ENCODE measurements around the gene NDOR1. TPM values are rescaled to one million over a fixed set of nuclear protein-coding genes. Genes with fewer than 3 reads are reported as not detected.

The NDOR1 gene
- polyA plus RNA-seq, 3 donors: 4.4 to 26.9 (median 5.2) TPM

DNA sequence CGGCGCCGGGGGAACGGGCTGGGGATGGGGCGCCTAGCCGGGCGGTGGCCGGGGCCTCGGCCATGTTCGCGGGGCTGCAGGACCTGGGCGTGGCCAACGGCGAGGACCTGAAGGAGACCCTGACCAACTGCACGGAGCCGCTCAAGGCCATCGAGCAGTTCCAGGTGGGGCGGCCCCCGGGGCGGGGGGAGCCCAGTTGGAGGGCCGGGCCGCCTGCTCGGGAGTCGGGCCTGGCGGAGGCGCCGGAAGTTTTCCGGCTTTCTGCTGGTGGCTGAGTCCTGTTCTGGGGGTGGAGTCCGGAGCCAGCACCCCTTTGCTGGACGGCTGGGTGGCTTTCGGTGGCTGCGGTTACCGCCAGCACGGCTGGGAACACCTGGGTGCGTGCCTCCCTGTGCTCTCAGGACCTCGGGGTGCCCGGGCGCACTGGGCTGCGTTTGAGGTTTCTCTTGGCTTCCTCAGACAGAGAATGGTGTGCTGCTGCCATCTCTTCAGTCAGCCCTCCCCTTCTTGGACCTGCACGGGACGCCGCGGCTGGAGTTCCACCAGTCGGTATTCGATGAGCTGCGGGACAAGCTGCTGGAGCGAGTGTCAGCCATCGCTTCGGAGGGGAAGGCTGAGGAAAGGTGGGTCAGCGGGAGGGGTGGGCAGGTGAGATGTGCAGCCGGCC is 50.1 kb downstream of the NDOR1 start:
- peaks cover 12 to 21% of the 10 kb centered on the region in 2 donors for H3K36me3 ChIP-seq (replicated peaks in 1 of 2; ENCODE audit: control insufficient read depth in 1 of 2, insufficient read depth in 2 of 2, low read length in 2 of 2)
- H3K27me3 Mint-ChIP-seq (ENCODE audit: low read depth in 3 of 3): peaks cover 0 to 6% (median 6%) of the 10 kb centered on the region in 3 donors
- H3K4me3 ChIP-seq (replicated peaks in 1 of 3; ENCODE audit: low read depth in 2 of 3, low read length in 3 of 3): peak overlapping the region; percentile 52 to 94 (median 80)
- TF ChIP-seq, protein P1, sequence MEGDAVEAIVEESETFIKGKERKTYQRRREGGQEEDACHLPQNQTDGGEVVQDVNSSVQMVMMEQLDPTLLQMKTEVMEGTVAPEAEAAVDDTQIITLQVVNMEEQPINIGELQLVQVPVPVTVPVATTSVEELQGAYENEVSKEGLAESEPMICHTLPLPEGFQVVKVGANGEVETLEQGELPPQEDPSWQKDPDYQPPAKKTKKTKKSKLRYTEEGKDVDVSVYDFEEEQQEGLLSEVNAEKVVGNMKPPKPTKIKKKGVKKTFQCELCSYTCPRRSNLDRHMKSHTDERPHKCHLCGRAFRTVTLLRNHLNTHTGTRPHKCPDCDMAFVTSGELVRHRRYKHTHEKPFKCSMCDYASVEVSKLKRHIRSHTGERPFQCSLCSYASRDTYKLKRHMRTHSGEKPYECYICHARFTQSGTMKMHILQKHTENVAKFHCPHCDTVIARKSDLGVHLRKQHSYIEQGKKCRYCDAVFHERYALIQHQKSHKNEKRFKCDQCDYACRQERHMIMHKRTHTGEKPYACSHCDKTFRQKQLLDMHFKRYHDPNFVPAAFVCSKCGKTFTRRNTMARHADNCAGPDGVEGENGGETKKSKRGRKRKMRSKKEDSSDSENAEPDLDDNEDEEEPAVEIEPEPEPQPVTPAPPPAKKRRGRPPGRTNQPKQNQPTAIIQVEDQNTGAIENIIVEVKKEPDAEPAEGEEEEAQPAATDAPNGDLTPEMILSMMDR (IDR thresholded peaks at IDR 0.05): no peak
- H3K27ac ChIP-seq (ENCODE audit: low read depth in 1 of 2, low read length in 2 of 2): peak overlapping the region in 1 of 2 donors; percentile 75
- peaks cover 19% of the 10 kb centered on the region for H3K79me2 ChIP-seq (ENCODE audit: insufficient read depth, low read length)
- WGBS (ENCODE audit: insufficient coverage): 2% methylated on average over 45 of the region's 51 CpGs
- peaks cover 25% of the 10 kb centered on the region for H4K20me1 ChIP-seq (ENCODE audit: insufficient read depth, low read length)
- H3K4me1 Mint-ChIP-seq: peaks cover 18% of the 10 kb centered on the region
- H3K9me3 Mint-ChIP-seq: no peaks in the 10 kb centered on the region
- H3K4me1 ChIP-seq (ENCODE audit: control insufficient read depth in 1 of 2, insufficient read depth in 2 of 2, low read length in 2 of 2): peaks cover 19 to 27% of the 10 kb centered on the region in 2 donors
- H2AFZ ChIP-seq (ENCODE audit: insufficient read depth, low read depth, low read length, poor library complexity, severe bottlenecking): peak overlapping the region; percentile 97
- no peaks in the 10 kb centered on the region for H3K9me3 ChIP-seq (replicated peaks in 1 of 2; ENCODE audit: control insufficient read depth in 1 of 2, insufficient read depth in 1 of 2, low read length in 2 of 2)
- H3K36me3 Mint-ChIP-seq: peaks cover 15 to 34% of the 10 kb centered on the region in 2 donors
- peak overlapping the region in 4 of 7 donors; percentile 46 to 91 (median 76) for H3K27ac Mint-ChIP-seq
- no peak for DNase-seq
- peak overlapping the region; percentile 76 for H3K9ac ChIP-seq (ENCODE audit: insufficient read depth, low read length, poor library complexity, severe bottlenecking)
- H3K4me3 Mint-ChIP-seq: peak overlapping the region; percentile 87 to 91
- peak overlapping the region; percentile 98 for H3K4me2 ChIP-seq (replicated peaks; ENCODE audit: extremely low read depth, low read length, poor library complexity, severe bottlenecking)
- H3K27me3 ChIP-seq (ENCODE audit: control insufficient read depth in 2 of 2, insufficient read depth in 2 of 2, low read length in 2 of 2): no peaks in the 10 kb centered on the region
- intact Hi-C loops (cut with micrococcal nuclease): loop anchor here (1.0 to 2.0 kb wide), 2 partner anchors 14 to 15 kb away; partner anchors contain the start of gene TUBB4B (in 2 of the 2)

DNA sequence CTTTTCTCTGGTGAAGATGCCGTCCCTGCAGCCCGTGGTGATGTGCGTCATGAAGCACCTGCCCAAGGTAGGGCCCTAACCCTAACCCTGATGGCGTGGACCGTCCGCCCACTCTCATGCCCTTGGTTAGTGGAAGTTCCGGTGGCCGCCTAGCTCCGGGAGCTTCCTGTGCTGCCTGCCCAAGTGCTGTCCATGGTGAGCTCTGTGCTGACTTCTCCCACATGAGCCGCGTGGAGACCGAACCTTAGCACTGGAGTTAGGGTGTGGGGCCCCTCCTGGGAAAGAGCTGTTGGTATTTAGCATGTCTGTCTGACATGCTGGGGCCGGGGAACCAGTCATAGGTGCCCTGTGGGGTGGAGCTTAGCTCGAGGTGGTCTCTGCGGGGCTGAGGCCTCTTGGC is 50.9 kb downstream of the NDOR1 start:
- peaks cover 25% of the 10 kb centered on the region for H4K20me1 ChIP-seq (ENCODE audit: insufficient read depth, low read length)
- H3K9me3 Mint-ChIP-seq: no peaks in the 10 kb centered on the region
- peaks cover 15 to 35% of the 10 kb centered on the region in 2 donors for H3K36me3 Mint-ChIP-seq
- H3K27ac ChIP-seq (ENCODE audit: low read depth in 1 of 2, low read length in 2 of 2): no peak overlapping the region
- WGBS (ENCODE audit: insufficient coverage): 95% methylated on average over 13 of the region's 15 CpGs
- H3K27me3 Mint-ChIP-seq (ENCODE audit: low read depth in 3 of 3): peaks cover 0 to 6% (median 6%) of the 10 kb centered on the region in 3 donors
- H3K79me2 ChIP-seq (ENCODE audit: insufficient read depth, low read length): peaks cover 19% of the 10 kb centered on the region
- peak overlapping the region; percentile 87 to 91 for H3K4me3 Mint-ChIP-seq
- H3K4me3 ChIP-seq (replicated peaks in 1 of 3; ENCODE audit: low read depth in 2 of 3, low read length in 3 of 3): peak overlapping the region in 1 of 3 experiments; percentile 94
- TF ChIP-seq, protein P1 (IDR thresholded peaks at IDR 0.05): no peak
- H3K27me3 ChIP-seq (ENCODE audit: control insufficient read depth in 2 of 2, insufficient read depth in 2 of 2, low read length in 2 of 2): no peaks in the 10 kb centered on the region
- intact Hi-C loops (cut with micrococcal nuclease): no loop called here
- peak overlapping the region in 3 of 7 donors; percentile 13 to 37 (median 28) for H3K27ac Mint-ChIP-seq
- DNase-seq: no peak
- peak overlapping the region; percentile 76 for H3K9ac ChIP-seq (ENCODE audit: insufficient read depth, low read length, poor library complexity, severe bottlenecking)
- H3K9me3 ChIP-seq (replicated peaks in 1 of 2; ENCODE audit: control insufficient read depth in 1 of 2, insufficient read depth in 1 of 2, low read length in 2 of 2): no peaks in the 10 kb centered on the region
- H2AFZ ChIP-seq (ENCODE audit: insufficient read depth, low read depth, low read length, poor library complexity, severe bottlenecking): no peak overlapping the region
- peaks cover 18% of the 10 kb centered on the region for H3K4me1 Mint-ChIP-seq
- H3K4me1 ChIP-seq (ENCODE audit: control insufficient read depth in 1 of 2, insufficient read depth in 2 of 2, low read length in 2 of 2): peaks cover 19 to 27% of the 10 kb centered on the region in 2 donors
- peak overlapping the region; percentile 98 for H3K4me2 ChIP-seq (replicated peaks; ENCODE audit: extremely low read depth, low read length, poor library complexity, severe bottlenecking)
- H3K36me3 ChIP-seq (replicated peaks in 1 of 2; ENCODE audit: control insufficient read depth in 1 of 2, insufficient read depth in 2 of 2, low read length in 2 of 2): peaks cover 12 to 21% of the 10 kb centered on the region in 2 donors

Data from CD14-positive monocyte (primary cell).